DND-41 (cell line): ENCODE results near the gene AP3S1.

Experiments used
- ATAC-seq: fragments of 200-7000 bp; cut with Tn5 transposase; 3 replicates; pipeline ENCODE4 v1.9.1; 2021; ENCODE audit warnings: low read depth; ENCODE audit not compliant: insufficient read depth
- DNase-seq: peaks from one replicate; pipeline ENCODE4 v3.0.0-alpha.2; 2020
- H2AFZ ChIP-seq: 2 replicates; pipeline ENCODE4 v1.6.0; 2012; ENCODE audit warnings: low read depth, low read length
- H3K27ac ChIP-seq: 2 replicates; pipeline ENCODE4 v1.5.1; 2012; ENCODE audit warnings: low read length, inconsistent platforms
- H3K27me3 ChIP-seq: fragments of 200-600 bp; sonication (generic); 2 replicates; pipeline ENCODE4 v1.6.0; 2012; ENCODE audit warnings: low read length, mild to moderate bottlenecking, inconsistent platforms; ENCODE audit not compliant: insufficient read depth, poor library complexity
- H3K36me3 ChIP-seq: 2 replicates; pipeline ENCODE4 v1.5.1; 2012; ENCODE audit warnings: low read length, inconsistent platforms; ENCODE audit not compliant: insufficient read depth
- H3K4me1 ChIP-seq: 2 replicates; pipeline ENCODE4 v1.5.1; 2012; ENCODE audit warnings: mild to moderate bottlenecking, low read length; ENCODE audit not compliant: insufficient read depth
- H3K4me2 ChIP-seq: 2 replicates; pipeline ENCODE4 v1.6.0; 2012; ENCODE audit warnings: mild to moderate bottlenecking, moderate library complexity, low read length, inconsistent platforms; ENCODE audit not compliant: insufficient read depth
- H3K4me3 ChIP-seq, 2 experiments: fragments of 200-600 bp in 1 of 2; shearing (Covaris generic) in 1 of 2; 2 replicates each; pipeline ENCODE4 v1.5.1; 2012 to 2016; ENCODE audit warnings: inconsistent platforms in 2 of 2, low read length in 2 of 2, mild to moderate bottlenecking in 2 of 2, low read depth in 1 of 2, moderate library complexity in 1 of 2
- H3K79me2 ChIP-seq: 2 replicates; pipeline ENCODE4 v1.6.0; 2012; ENCODE audit warnings: low read length, inconsistent platforms; ENCODE audit not compliant: insufficient read depth
- H3K9ac ChIP-seq: 2 replicates; pipeline ENCODE4 v1.6.0; 2012; ENCODE audit warnings: low read depth, mild to moderate bottlenecking, inconsistent platforms, low read length, moderate library complexity
- H3K9me3 ChIP-seq: 2 replicates; pipeline ENCODE4 v1.5.1; 2012; ENCODE audit warnings: low read length, moderate library complexity, mild to moderate bottlenecking, inconsistent platforms; ENCODE audit not compliant: insufficient read depth, severe bottlenecking
- H4K20me1 ChIP-seq: 2 replicates; pipeline ENCODE4 v1.6.0; 2012; ENCODE audit warnings: low read length; ENCODE audit not compliant: insufficient read depth
- EZH2 ChIP-seq: IDR thresholded peaks from 3 replicates; pipeline ENCODE4 v1.6.1; 2012; ENCODE audit warnings: borderline replicate concordance, low read depth, mild to moderate bottlenecking, moderate library complexity, low read length, inconsistent platforms; ENCODE audit not compliant: severe bottlenecking
- TF ChIP-seq, protein P1 (sequence below): IDR thresholded peaks from 2 replicates; pipeline ENCODE4 v1.5.1; 2012; ENCODE audit warnings: borderline replicate concordance, low read length, moderate library complexity, mild to moderate bottlenecking; ENCODE audit not compliant: poor library complexity, severe bottlenecking; ENCODE audit errors: extremely low read depth

Gene AP3S1

DNA sequence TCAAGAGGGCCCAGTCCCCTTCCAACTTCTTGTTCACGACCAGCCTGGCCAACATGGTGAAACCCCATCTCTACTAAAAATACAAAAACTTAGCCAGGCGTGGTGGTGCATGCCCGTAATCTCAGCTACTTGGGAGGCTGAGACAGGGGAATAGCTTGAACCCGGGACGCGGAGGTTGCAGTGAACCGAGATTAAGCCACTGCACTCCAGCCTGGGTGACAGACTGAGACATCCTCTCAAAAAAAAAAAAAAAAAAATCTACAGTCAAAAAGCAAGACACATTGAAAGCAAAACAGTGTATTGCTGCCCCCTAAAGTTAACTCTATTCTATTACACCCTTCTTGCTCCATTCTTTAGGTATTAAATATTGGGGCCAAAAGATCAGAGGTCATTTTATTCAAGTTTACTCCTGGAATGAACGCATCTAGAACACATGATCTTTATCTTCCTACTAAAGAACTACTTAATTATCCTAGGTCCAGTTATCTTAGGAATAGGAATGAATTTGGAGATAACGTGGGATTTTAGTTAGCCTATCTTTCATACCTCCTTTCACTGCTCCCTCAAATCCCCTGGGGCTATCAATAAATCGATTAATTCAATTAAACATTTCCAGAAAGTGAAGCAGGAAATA lies 2.7 kb upstream of the AP3S1 start:
- H3K9me3 ChIP-seq = no peaks in the 10 kb centered on the region
- peak overlapping the region in 1 of 2 experiments; percentile 84; a peak in 2 of 4 replicates for H3K4me3 ChIP-seq
- TF ChIP-seq, protein P1, sequence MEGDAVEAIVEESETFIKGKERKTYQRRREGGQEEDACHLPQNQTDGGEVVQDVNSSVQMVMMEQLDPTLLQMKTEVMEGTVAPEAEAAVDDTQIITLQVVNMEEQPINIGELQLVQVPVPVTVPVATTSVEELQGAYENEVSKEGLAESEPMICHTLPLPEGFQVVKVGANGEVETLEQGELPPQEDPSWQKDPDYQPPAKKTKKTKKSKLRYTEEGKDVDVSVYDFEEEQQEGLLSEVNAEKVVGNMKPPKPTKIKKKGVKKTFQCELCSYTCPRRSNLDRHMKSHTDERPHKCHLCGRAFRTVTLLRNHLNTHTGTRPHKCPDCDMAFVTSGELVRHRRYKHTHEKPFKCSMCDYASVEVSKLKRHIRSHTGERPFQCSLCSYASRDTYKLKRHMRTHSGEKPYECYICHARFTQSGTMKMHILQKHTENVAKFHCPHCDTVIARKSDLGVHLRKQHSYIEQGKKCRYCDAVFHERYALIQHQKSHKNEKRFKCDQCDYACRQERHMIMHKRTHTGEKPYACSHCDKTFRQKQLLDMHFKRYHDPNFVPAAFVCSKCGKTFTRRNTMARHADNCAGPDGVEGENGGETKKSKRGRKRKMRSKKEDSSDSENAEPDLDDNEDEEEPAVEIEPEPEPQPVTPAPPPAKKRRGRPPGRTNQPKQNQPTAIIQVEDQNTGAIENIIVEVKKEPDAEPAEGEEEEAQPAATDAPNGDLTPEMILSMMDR = peak; percentile 73
- no peak for TF ChIP-seq EZH2
- peak; percentile 22; the same call in 2 of the 3 replicates for ATAC-seq
- H4K20me1 ChIP-seq = peaks cover 23% of the 10 kb centered on the region
- peaks cover 44% of the 10 kb centered on the region for H3K36me3 ChIP-seq
- peak overlapping the region; percentile 29 for H3K27ac ChIP-seq
- peak overlapping the region; percentile 38 for H3K9ac ChIP-seq
- peaks cover 41% of the 10 kb centered on the region for H3K4me1 ChIP-seq
- H3K79me2 ChIP-seq = peaks cover 70% of the 10 kb centered on the region
- no peak overlapping the region for H2AFZ ChIP-seq
- DNase-seq = peak; percentile 44
- no peaks in the 10 kb centered on the region for H3K27me3 ChIP-seq
- H3K4me2 ChIP-seq = peak overlapping the region; percentile 86

DNA sequence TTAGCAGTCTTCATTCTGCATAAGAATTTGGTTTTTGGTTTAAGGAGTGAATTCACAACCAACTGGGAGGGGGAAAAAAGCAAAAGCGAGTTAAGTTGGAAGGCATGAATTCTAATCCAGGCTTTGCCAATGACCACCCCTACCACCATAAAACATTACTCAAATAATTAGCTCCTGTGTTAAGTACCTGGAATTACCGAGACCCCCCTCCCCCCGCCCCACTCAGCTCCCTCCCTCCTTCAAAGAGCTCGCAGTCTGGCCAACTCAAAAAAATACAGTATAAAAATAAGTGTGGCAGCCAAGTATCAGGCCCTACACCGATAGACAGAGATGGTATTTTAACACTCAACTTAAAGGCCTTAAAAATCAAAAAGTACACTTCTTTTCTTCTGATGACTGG lies 862 bp upstream of the AP3S1 start:
- no peak for DNase-seq
- peaks cover 87% of the 10 kb centered on the region for H3K79me2 ChIP-seq
- H3K4me1 ChIP-seq = peaks cover 55% of the 10 kb centered on the region
- H4K20me1 ChIP-seq = peaks cover 23% of the 10 kb centered on the region
- peak overlapping the region; percentile 86 for H3K4me2 ChIP-seq
- TF ChIP-seq, protein P1 = no peak
- TF ChIP-seq EZH2 = no peak
- H2AFZ ChIP-seq = peak overlapping the region; percentile 99
- H3K27ac ChIP-seq = peak overlapping the region; percentile 99
- no peaks in the 10 kb centered on the region for H3K9me3 ChIP-seq
- H3K4me3 ChIP-seq = peak overlapping the region; percentile 84 to 91
- H3K27me3 ChIP-seq = no peaks in the 10 kb centered on the region
- ATAC-seq = no peak
- H3K36me3 ChIP-seq = peaks cover 26% of the 10 kb centered on the region
- H3K9ac ChIP-seq = peak overlapping the region; percentile 81

DNA sequence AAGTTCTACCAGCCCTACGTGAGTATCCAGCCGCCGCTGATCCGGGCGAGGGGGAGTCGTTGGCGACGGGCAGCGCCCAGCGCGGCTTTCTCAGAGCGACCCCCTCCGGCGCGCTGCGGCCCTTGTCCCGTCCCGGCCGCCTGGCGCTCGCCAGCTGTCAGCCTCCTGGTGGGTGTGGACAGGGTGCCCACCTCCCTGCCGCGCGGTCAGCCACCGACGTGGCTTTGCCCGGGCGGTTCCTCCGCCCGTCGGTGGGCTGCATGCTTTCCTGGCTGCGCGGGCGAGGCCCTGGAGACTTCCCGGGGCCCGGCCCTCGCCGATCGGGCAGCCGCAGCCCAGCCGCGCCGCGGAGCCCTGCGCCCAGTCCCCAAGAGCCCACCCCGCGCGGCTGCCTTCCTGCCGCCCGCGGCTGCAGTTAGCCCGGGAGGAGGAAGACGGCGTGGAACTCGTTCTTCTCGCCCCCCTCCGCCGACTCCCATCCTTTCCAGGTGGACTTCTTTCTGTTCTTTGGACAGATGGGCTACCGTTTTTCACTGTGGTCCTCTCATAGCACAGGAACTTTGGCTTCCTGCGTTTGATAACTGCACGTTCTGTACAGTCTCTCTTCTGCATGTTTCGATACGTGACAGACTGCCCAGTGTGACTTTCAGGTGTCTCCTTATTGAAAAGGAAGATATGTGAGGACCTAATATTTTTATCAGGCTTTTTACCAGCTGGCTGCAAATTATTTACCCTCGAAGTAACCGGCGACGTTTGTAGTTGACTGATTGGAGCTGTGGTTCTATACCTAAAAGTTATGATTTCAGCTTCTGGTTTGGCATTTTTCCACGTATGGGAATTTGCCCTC lies 577 bp downstream of the AP3S1 start:
- Histone ChIP-seq H3K4me1 (peaks cover 55% of the 10 kb centered on the region), H2AFZ (peak overlapping the region; percentile 88), H3K36me3 (peaks cover 12% of the 10 kb centered on the region), H3K27me3 (no peaks in the 10 kb centered on the region), H3K27ac (peak overlapping the region; percentile 99), H3K9me3 (no peaks in the 10 kb centered on the region), H3K4me2 (peak overlapping the region; percentile 86), H3K4me3 (peak overlapping the region; percentile 84 to 91), H3K9ac (peak overlapping the region; percentile 81), H3K79me2 (peaks cover 93% of the 10 kb centered on the region), H4K20me1 (peaks cover 28% of the 10 kb centered on the region)
- ATAC-seq (peak; percentile 45), DNase-seq (peak; percentile 37)
- TF ChIP-seq EZH2 = no peak
- TF ChIP-seq, protein P1 = peak; percentile 26
